Embryonic facial prominence (tissue), 1 donor: Measurements from ENCODE around the gene DBNDD2.

Source experiments
- DNase-seq: peaks from one replicate; pipeline ENCODE4 v3.0.0-alpha.2; 2016; ENCODE audit errors: extremely low spot score

The DBNDD2 gene

GRCh38 chr20:45449528-45449927 lies 41.4 kb downstream of the DBNDD2 start:
- DNase-seq: no peak

GRCh38 chr20:45450097-45450818 lies 42.2 kb downstream of the DBNDD2 start:
- DNase-seq: no peak

GRCh38 chr20:45452238-45452637 lies 44.1 kb downstream of the DBNDD2 start:
- DNase-seq: no peak

- no peak for DNase-seq
Measured at GRCh38 chr20:45452772-45453691, 44.9 kb downstream of the DBNDD2 start.

- DNase-seq: no peak
Measured at GRCh38 chr20:45456632-45457031, 48.5 kb downstream of the DBNDD2 start.

- DNase-seq: no peak
Measured at GRCh38 chr20:45459606-45460005, 51.5 kb downstream of the DBNDD2 start.
